Esophagus muscularis mucosa (tissue), 4 donors: Measurements from ENCODE around the gene GRID2. TPM values are rescaled to one million over a fixed set of nuclear protein-coding genes. Genes with fewer than 3 reads are reported as not detected.
A peak's percentile ranks its signal among the peaks of the same experiment; 100 is the strongest.
"Not testable (repeated sequence)": the region's sequence is repeated elsewhere in the genome, so short reads cannot be mapped to it uniquely, and the experiment has no call there.

Experiments used
- DNase-seq: peaks from one replicate; pipeline ENCODE4 v3.0.0-alpha.2; 2017; ENCODE audit errors: extremely low spot score
- H3K27ac ChIP-seq, 4 donors: fragments of 200-600 bp; sonication (generic); replicated peaks in 1 of 4; 1 replicate in 3 of 4; 2 replicates in 1 of 4; pipeline ENCODE4 v1.5.1; 2016 to 2019; ENCODE audit warnings: mild to moderate bottlenecking in 1 of 4
- H3K27me3 ChIP-seq, 4 donors: fragments of 200-600 bp; sonication (generic); one replicate each; pipeline versions ENCODE4 v1.5.1 to v1.6.0; 2016 to 2019
- H3K36me3 ChIP-seq, 4 donors: fragments of 200-600 bp; sonication (generic); one replicate each; pipeline ENCODE4 v1.5.1; 2016 to 2019
- H3K4me1 ChIP-seq, 4 donors: fragments of 200-600 bp; sonication (generic); one replicate each; pipeline ENCODE4 v1.5.1; 2016 to 2019
- H3K4me3 ChIP-seq, 4 donors: fragments of 200-600 bp; sonication (generic); 1 replicate in 2 of 4; 2 replicates in 2 of 4; pipeline ENCODE4 v1.5.1; 2016 to 2019; ENCODE audit warnings: mild to moderate bottlenecking in 4 of 4, moderate library complexity in 1 of 4
- H3K9me3 ChIP-seq, 4 donors: fragments of 200-600 bp; sonication (generic); 1 replicate in 3 of 4; 2 replicates in 1 of 4; pipeline ENCODE4 v1.5.1; 2016 to 2019
- CTCF ChIP-seq, 3 experiments: fragments of 200-600 bp in 2 of 3; fragments of 450-650 bp in 1 of 3; sonication (generic) in 2 of 3; IDR thresholded peaks; one replicate each; pipeline ENCODE4 v1.5.1; 2017 to 2019; ENCODE audit warnings: antibody characterized with exemption in 3 of 3, mild to moderate bottlenecking in 2 of 3, moderate library complexity in 1 of 3
- EP300 ChIP-seq: sonication (generic); formaldehyde crosslinking; IDR thresholded peaks from one replicate; pipeline ENCODE4 v1.6.1; 2017; ENCODE audit warnings: antibody characterized with exemption
- POLR2A ChIP-seq: fragments of 450-650 bp; IDR thresholded peaks from one replicate; pipeline ENCODE4 v1.6.1; 2017; ENCODE audit warnings: antibody characterized with exemption, moderate library complexity, mild to moderate bottlenecking, low read depth
- POLR2AphosphoS5 ChIP-seq, 2 donors: sonication (generic); formaldehyde crosslinking; IDR thresholded peaks; one replicate each; pipeline ENCODE4 v1.6.1; 2017; ENCODE audit warnings: antibody characterized with exemption in 2 of 2
- WGBS: methylation state at CpG from one replicate; pipeline ENCODE4 v1.1.5; 2018; 5-methylcytosine and 5-hydroxymethylcytosine counted together
- intact Hi-C: fragments of 100-400 bp; cut with DNase I; formaldehyde crosslinking; loops from one replicate; pipeline ENCODE4 v1.15.1; 2023
- total RNA-seq, 4 donors: library from RNA; depleted of rRNA; stranded (reverse); fragments of >200 nt; gene quantifications; one replicate each; pipeline versions ENCODE4 v1.1.0 to v1.2.1, GENCODE V29; 2016

The GRID2 gene
- total RNA-seq, 4 donors from 2014 or later, result 0.06 to 0.17 TPM; not detected in 2

GRCh38 chr4:92368653-92369052 is 64.9 kb downstream of the GRID2 start:
- WGBS, result 84% methylated on average over 4 of the region's 4 CpGs
- DNase-seq, result no peak

GRCh38 chr4:92381616-92382015 is 77.8 kb downstream of the GRID2 start:
- no peak for TF ChIP-seq CTCF (IDR thresholded peaks at IDR 0.05)
- TF ChIP-seq POLR2A, result no peak
- TF ChIP-seq POLR2AphosphoS5 (IDR thresholded peaks at IDR 0.05), result no peak
- no peak for TF ChIP-seq EP300
- intact Hi-C loops, result loop anchor here (10.0 kb wide), 1 partner anchor 1267 kb away; no protein-coding TSS in a partner anchor
- no peak overlapping the region for H3K4me3 ChIP-seq
- no peaks in the 10 kb centered on the region for H3K4me1 ChIP-seq
- no peaks in the 10 kb centered on the region for H3K36me3 ChIP-seq
- H3K9me3 ChIP-seq, result no peaks in the 10 kb centered on the region
- no peak for DNase-seq
- H3K27ac ChIP-seq, result no peak overlapping the region
- H3K27me3 ChIP-seq, result no peaks in the 10 kb centered on the region

More at GRCh38 chr4:92368653-92369052, 64.9 kb downstream of the GRID2 start:
- TF ChIP-seq EP300 (no peak), POLR2A (no peak), CTCF (IDR thresholded peaks at IDR 0.05) (no peak), POLR2AphosphoS5 (IDR thresholded peaks at IDR 0.05) (no peak)
- Histone ChIP-seq H3K4me1 (no peaks in the 10 kb centered on the region), H3K4me3 (no peak overlapping the region), H3K9me3 (no peaks in the 10 kb centered on the region), H3K27me3 (no peaks in the 10 kb centered on the region), H3K36me3 (no peaks in the 10 kb centered on the region), H3K27ac (no peak overlapping the region)
- intact Hi-C loops, result no loop called here

- intact Hi-C loops, result loop anchor here (10.0 kb wide), 1 partner anchor 1267 kb away; no protein-coding TSS in a partner anchor
- Histone ChIP-seq H3K36me3 (no peaks in the 10 kb centered on the region), H3K4me3 (no peak overlapping the region), H3K27ac (no peak overlapping the region), H3K27me3 (no peaks in the 10 kb centered on the region), H3K9me3 (no peaks in the 10 kb centered on the region), H3K4me1 (no peaks in the 10 kb centered on the region)
- 85% methylated on average over 1 of the region's 1 CpG for WGBS
- TF ChIP-seq POLR2AphosphoS5 (IDR thresholded peaks at IDR 0.05), result no peak
- TF ChIP-seq CTCF (IDR thresholded peaks at IDR 0.05), result no peak
- TF ChIP-seq EP300, result no peak
- no peak for DNase-seq
Measured at GRCh38 chr4:92382128-92382527, 78.4 kb downstream of the GRID2 start.

- TF ChIP-seq CTCF (IDR thresholded peaks at IDR 0.05) (peak; percentile 8 to 48 (median 47)), POLR2AphosphoS5 (IDR thresholded peaks at IDR 0.05) (no peak)
- H3K36me3 ChIP-seq, result no peaks in the 10 kb centered on the region
- intact Hi-C loops, result loop anchor here (10.0 kb wide), 1 partner anchor 1273 kb away; no protein-coding TSS in a partner anchor
- no peak for DNase-seq
- WGBS, result 94% methylated on average over 1 of the region's 1 CpG
- H3K4me1 ChIP-seq, result no peaks in the 10 kb centered on the region
- H3K27ac ChIP-seq, result no peak overlapping the region
- H3K4me3 ChIP-seq, result no peak overlapping the region
- H3K27me3 ChIP-seq, result no peaks in the 10 kb centered on the region
- H3K9me3 ChIP-seq, result no peaks in the 10 kb centered on the region
Measured at GRCh38 chr4:92387459-92388069, 83.8 kb downstream of the GRID2 start.

- H3K36me3 ChIP-seq, result no peaks in the 10 kb centered on the region
- no peak for DNase-seq
- WGBS, result 83% methylated on average over 8 of the region's 8 CpGs
- H3K27ac ChIP-seq, result no peak overlapping the region
- TF ChIP-seq EP300 (no peak), POLR2AphosphoS5 (IDR thresholded peaks at IDR 0.05) (no peak), POLR2A (no peak), CTCF (IDR thresholded peaks at IDR 0.05) (no peak)
- H3K27me3 ChIP-seq, result no peaks in the 10 kb centered on the region
- H3K4me1 ChIP-seq, result no peaks in the 10 kb centered on the region
- intact Hi-C loops, result no loop called here
- H3K9me3 ChIP-seq, result no peaks in the 10 kb centered on the region
- no peak overlapping the region for H3K4me3 ChIP-seq
Measured at GRCh38 chr4:92399032-92399431, 95.3 kb downstream of the GRID2 start.

- not testable (repeated sequence) for H3K27ac ChIP-seq, H3K36me3 ChIP-seq, H3K4me3 ChIP-seq, H3K27me3 ChIP-seq, H3K9me3 ChIP-seq, DNase-seq, H3K4me1 ChIP-seq
- WGBS, result 93% methylated on average over 7 of the region's 7 CpGs
- intact Hi-C loops, result loop anchor here (1.0 kb wide), 1 partner anchor 9 kb away; no protein-coding TSS in a partner anchor
Measured at GRCh38 chr4:92403525-92403924, 99.8 kb downstream of the GRID2 start.
